Gastrocnemius medialis (tissue), 4 donors: ENCODE data around the gene VAV2. TPM values are rescaled to one million over a fixed set of nuclear protein-coding genes. Genes with fewer than 3 reads are reported as not detected.
A peak's percentile ranks its signal among the peaks of the same experiment; 100 is the strongest.

Experiments used
- ATAC-seq, 2 donors: fragments of 150-250 bp; one replicate each; pipeline ENCODE4 v1.9.1; 2016
- DNase-seq, 2 donors: peaks; one replicate each; pipeline ENCODE4 v3.0.0-alpha.2; 2019
- H3K27ac ChIP-seq, 4 donors: fragments of 200-600 bp; sonication (generic); 1 replicate in 1 of 4; 2 replicates in 3 of 4; pipeline ENCODE4 v1.5.1; 2016 to 2018; ENCODE audit warnings: mild to moderate bottlenecking in 2 of 4, moderate library complexity in 1 of 4
- H3K27me3 ChIP-seq, 3 donors: fragments of 200-600 bp; sonication (generic) in 2 of 3; 1 replicate in 1 of 3; 2 replicates in 2 of 3; pipeline versions ENCODE4 v1.5.1 to v1.6.0; 2016 to 2019; ENCODE audit warnings: mild to moderate bottlenecking in 1 of 3, moderate library complexity in 1 of 3
- H3K36me3 ChIP-seq, 2 donors: fragments of 200-600 bp; sonication (generic) in 1 of 2; one replicate each; pipeline ENCODE4 v1.5.1; 2017 to 2018
- H3K4me1 ChIP-seq, 2 donors: fragments of 200-600 bp; sonication (generic) in 1 of 2; one replicate each; pipeline ENCODE4 v1.5.1; 2016 to 2017; ENCODE audit warnings: mild to moderate bottlenecking in 2 of 2
- H3K4me3 ChIP-seq, 4 donors: fragments of 200-600 bp; sonication (generic) in 3 of 4; 1 replicate in 1 of 4; 2 replicates in 3 of 4; pipeline ENCODE4 v1.5.1; 2016 to 2019; ENCODE audit warnings: mild to moderate bottlenecking in 2 of 4
- H3K9me3 ChIP-seq, 3 donors: fragments of 200-600 bp; sonication (generic) in 2 of 3; 1 replicate in 1 of 3; 2 replicates in 2 of 3; pipeline ENCODE4 v1.5.1; 2016 to 2019
- POLR2A ChIP-seq, 2 donors: fragments of 450-650 bp; IDR thresholded peaks; one replicate each; pipeline ENCODE4 v1.6.1; 2017; ENCODE audit warnings: antibody characterized with exemption in 2 of 2, mild to moderate bottlenecking in 2 of 2, moderate library complexity in 2 of 2
- in situ Hi-C, 4 donors: fragments of 200-750 bp; cut with MboI; loops; one replicate each; pipeline versions ENCODE4 v1.15.0 to v1.8.0; 2017; ENCODE audit warnings: low sequenced_read_pairs in 4 of 4
- intact Hi-C: fragments of 100-400 bp; cut with DNase I; formaldehyde crosslinking; loops from one replicate; pipeline ENCODE4 v1.15.1; 2023; ENCODE audit warnings: low total_unique reads
- total RNA-seq, 4 donors: library from RNA; depleted of rRNA; stranded (reverse); fragments of >200 nt; gene quantifications; one replicate each; pipeline versions ENCODE4 v1.1.0 to v1.2.3, GENCODE V29; 2016
- TF ChIP-seq, protein P1 (sequence below), 5 experiments: fragments of 450-650 bp in 3 of 5; fragments of 200-600 bp in 2 of 5; sonication (generic) in 2 of 5; IDR thresholded peaks in 4 of 5; conservative IDR thresholded peaks in 1 of 5; 1 replicate in 4 of 5; 2 replicates in 1 of 5; pipeline ENCODE4 v1.5.1; 2016 to 2019; ENCODE audit warnings: antibody characterized with exemption in 5 of 5, mild to moderate bottlenecking in 3 of 5, moderate library complexity in 3 of 5

Gene VAV2
- total RNA-seq, 4 donors from 2014 or later, result 0.51 to 1.2 (median 0.97) TPM

DNA sequence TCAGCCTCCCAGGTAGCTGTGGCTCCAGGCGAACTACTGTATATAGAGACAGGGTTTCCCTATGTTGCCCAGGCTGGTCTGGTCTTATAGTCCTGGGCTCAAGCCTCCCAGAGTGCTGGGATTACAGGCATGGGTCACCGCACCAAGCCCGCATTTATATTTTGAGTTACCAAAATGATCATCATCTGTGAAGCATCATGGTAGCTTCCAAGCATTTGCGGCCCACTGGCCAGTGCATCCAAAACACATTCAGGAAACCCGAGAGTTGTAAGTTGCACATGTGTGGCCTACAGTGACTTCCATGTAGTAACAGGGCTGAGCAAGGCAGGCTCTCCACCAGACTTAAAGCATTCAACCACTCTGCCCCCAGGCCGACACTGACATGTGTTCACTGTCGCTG, 35.4 kb upstream of the VAV2 start:
- Histone ChIP-seq H3K9me3 (no peaks in the 10 kb centered on the region), H3K27me3 (no peaks in the 10 kb centered on the region), H3K36me3 (peaks cover 0 to 32% of the 10 kb centered on the region in 2 donors), H3K4me3 (no peak overlapping the region), H3K4me1 (peaks cover 6 to 12% of the 10 kb centered on the region in 2 donors), H3K27ac (no peak overlapping the region)
- in situ Hi-C loops, result no loop called here
- ATAC-seq (no peak), DNase-seq (no peak)
- intact Hi-C loops, result loop anchor here (10.0 kb wide), 1 partner anchor 653 kb away; the partner anchor contains the start of genes STKLD1 and SURF4
- TF ChIP-seq POLR2A (IDR thresholded peaks at IDR 0.05), result no peak

DNA sequence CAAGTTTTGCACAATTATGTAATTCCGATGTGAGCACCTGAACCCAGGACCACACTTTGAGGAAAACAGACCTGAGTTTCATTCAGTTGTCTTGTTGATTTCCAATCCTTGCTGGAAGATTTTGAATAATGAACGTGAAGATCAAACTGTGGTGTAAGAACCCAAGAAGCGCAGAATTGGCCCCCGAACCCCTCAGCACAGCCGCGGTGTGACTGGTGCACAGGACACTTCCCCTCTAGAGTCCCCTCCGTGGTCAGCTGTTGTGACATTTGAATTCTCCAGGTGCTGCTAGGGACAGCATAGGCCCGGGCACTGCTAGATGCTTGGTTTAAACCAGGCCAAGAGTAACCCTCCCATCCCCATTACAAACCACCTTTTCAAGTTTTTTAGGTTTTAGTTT, 34.9 kb upstream of the VAV2 start:
- DNase-seq, result no peak

DNA sequence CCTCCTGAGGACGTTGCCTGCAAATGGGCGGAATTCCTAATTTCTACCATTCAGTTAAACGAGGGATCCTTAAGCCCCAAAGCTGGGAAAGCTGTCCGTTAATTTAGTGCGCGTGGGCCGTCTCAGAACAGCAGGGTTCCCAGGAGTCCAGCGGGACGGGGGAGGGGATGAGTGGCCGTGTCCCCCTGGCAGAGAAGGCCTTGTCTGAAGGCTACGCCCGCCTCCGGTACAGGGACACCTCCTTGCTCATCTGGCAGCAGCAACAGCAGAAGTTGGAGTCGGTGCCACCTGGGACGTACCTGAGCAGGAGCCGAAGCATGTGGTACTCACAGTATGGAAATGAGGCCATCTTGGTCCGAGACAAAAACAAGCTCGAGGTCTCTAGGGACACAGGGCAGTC, 34.5 kb upstream of the VAV2 start:
- ATAC-seq (no peak), DNase-seq (no peak)
- Histone ChIP-seq H3K36me3 (peaks cover 0 to 22% of the 10 kb centered on the region in 2 donors), H3K27me3 (no peaks in the 10 kb centered on the region), H3K27ac (no peak overlapping the region), H3K4me3 (no peak overlapping the region), H3K4me1 (peaks cover 6 to 12% of the 10 kb centered on the region in 2 donors), H3K9me3 (no peaks in the 10 kb centered on the region)
- intact Hi-C loops, result loop anchor here (10.0 kb wide), 1 partner anchor 652 kb away; the partner anchor contains the start of genes STKLD1 and SURF4
- in situ Hi-C loops, result no loop called here
- TF ChIP-seq, protein P1, sequence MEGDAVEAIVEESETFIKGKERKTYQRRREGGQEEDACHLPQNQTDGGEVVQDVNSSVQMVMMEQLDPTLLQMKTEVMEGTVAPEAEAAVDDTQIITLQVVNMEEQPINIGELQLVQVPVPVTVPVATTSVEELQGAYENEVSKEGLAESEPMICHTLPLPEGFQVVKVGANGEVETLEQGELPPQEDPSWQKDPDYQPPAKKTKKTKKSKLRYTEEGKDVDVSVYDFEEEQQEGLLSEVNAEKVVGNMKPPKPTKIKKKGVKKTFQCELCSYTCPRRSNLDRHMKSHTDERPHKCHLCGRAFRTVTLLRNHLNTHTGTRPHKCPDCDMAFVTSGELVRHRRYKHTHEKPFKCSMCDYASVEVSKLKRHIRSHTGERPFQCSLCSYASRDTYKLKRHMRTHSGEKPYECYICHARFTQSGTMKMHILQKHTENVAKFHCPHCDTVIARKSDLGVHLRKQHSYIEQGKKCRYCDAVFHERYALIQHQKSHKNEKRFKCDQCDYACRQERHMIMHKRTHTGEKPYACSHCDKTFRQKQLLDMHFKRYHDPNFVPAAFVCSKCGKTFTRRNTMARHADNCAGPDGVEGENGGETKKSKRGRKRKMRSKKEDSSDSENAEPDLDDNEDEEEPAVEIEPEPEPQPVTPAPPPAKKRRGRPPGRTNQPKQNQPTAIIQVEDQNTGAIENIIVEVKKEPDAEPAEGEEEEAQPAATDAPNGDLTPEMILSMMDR (IDR thresholded peaks at IDR 0.05 in 4 of 5, conservative IDR thresholded peaks at IDR 0.05 in 1 of 5), result no peak
- no peak for TF ChIP-seq POLR2A (IDR thresholded peaks at IDR 0.05)

More for the DNA sequence above, 34.9 kb upstream of the VAV2 start:
- no peak overlapping the region for H3K27ac ChIP-seq
- in situ Hi-C loops (no loop called here), intact Hi-C loops (loop anchor here (10.0 kb wide), 1 partner anchor 652 kb away; the partner anchor contains the start of genes STKLD1 and SURF4)
- peaks cover 6 to 12% of the 10 kb centered on the region in 2 donors for H3K4me1 ChIP-seq
- H3K4me3 ChIP-seq, result no peak overlapping the region
- no peaks in the 10 kb centered on the region for H3K27me3 ChIP-seq
- ATAC-seq, result no peak
- TF ChIP-seq, protein P1 (IDR thresholded peaks at IDR 0.05 in 4 of 5, conservative IDR thresholded peaks at IDR 0.05 in 1 of 5), result no peak
- TF ChIP-seq POLR2A (IDR thresholded peaks at IDR 0.05), result no peak
- H3K36me3 ChIP-seq, result peaks cover 0 to 26% of the 10 kb centered on the region in 2 donors
- no peaks in the 10 kb centered on the region for H3K9me3 ChIP-seq

GRCh38 chr9:134025606-134026541, 33.8 kb upstream of the VAV2 start:
- Histone ChIP-seq H3K4me3 (peak overlapping the region; percentile 63 to 93 (median 80)), H3K27me3 (no peaks in the 10 kb centered on the region), H3K27ac (peak overlapping the region; percentile 42 to 75 (median 68)), H3K36me3 (peaks cover 0 to 15% of the 10 kb centered on the region in 2 donors), H3K9me3 (no peaks in the 10 kb centered on the region), H3K4me1 (peaks cover 6 to 12% of the 10 kb centered on the region in 2 donors)
- intact Hi-C loops, result loop anchor here (2.0 to 10.0 kb wide), 3 partner anchors 33 to 651 kb away; partner anchors contain the start of genes BRD3, STKLD1 and SURF4
- ATAC-seq (no peak), DNase-seq (no peak)
- in situ Hi-C loops, result no loop called here
- no peak for TF ChIP-seq POLR2A (IDR thresholded peaks at IDR 0.05)
- TF ChIP-seq, protein P1 (IDR thresholded peaks at IDR 0.05 in 4 of 5, conservative IDR thresholded peaks at IDR 0.05 in 1 of 5), result no peak
